ENCODE measurements around the gene TBPL1. TPM values are rescaled to one million over a fixed set of nuclear protein-coding genes. Genes with fewer than 3 reads are reported as not detected.

The TBPL1 gene
- total and polyA plus RNA-seq, 10 of the 15 experiments (the other 5 are each of a cell fraction or from before 2014, with no cell fraction given) = 34.6 to 71.2 (median 43.0) TPM

DNA sequence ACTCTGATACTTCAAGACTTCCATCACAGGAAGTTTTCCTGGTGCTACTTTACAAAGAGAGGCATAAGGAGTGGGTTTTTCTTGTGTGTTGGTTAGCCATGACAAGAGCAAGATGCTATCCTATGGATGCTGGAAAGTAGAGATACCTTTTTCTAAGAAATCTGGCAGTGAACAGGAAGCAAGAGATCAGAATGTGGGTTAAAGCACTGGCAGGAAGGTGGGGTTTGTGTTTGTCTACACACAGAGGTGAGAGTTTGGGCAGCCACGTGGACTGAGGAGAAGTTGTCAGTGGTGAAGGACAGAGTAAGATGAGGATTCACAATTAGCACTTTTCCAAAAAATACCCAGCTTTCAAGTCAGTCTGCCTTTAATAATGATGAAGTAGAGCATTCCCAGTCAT is 81.5 kb downstream of the TBPL1 start (continued):
- TF ChIP-seq TBL1XR1 (IDR thresholded peaks at IDR 0.05; ENCODE audit: low read depth, low read length) = no peak
- TF ChIP-seq POLR2AphosphoS2 (IDR thresholded peaks at IDR 0.05; ENCODE audit: low read depth, low read length) = no peak

DNA sequence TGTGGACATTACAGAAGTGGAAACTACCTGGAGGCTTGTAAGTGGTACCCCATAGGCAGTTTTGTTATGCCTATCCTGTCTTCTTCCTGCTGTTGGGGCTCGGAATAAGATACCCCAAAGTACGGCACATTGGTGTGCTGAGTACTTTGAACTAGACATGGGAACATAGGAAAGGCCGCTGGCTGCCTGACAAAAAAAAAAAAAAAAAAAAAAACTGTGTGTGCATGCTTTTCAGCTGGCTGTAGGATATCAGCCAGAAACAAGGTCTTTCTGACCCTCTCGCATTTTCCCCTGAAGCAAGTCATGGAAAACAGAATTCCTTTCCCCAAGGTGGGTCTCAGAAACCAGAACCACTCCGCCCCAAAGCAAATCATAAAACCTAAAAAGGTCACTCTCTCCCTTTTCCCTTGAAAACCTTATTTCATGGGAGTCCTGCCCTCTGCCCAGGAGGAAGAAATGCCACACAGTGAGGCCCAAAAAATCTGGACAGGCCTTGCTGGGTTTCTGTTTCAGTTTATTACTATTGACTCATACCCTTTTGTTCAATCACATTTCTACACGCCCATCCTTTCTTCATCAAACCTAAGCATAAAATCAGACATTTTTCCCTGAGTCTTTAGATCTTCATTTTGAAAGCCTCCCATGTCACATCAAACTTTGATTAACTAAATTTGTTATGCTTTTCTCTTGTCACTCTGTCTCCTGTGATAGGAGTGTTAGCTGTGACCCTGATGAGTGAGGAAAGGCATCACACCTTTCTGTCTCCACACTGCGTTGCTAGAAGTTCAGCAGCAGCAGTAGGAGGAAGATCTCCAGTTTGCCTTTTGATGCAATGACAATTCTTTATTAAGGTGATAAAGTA is 82.2 kb downstream of the TBPL1 start:
- POLR2A ChIA-PET = interaction anchor here (1.0 kb wide), 1 partner anchor 21 kb away, joined by 3 read pairs; no protein-coding TSS in a partner anchor
- in situ Hi-C loops (cut with MboI) = no loop called here

More for the DNA sequence above, 82.2 kb downstream of the TBPL1 start:
- FAIRE-seq (no peak), DNase-seq (ENCODE audit: low read depth, low spot score) (no peak), ATAC-seq (peak; percentile 63)
- H3K27me3 ChIP-seq (replicated peaks in 1 of 2; ENCODE audit: control insufficient read depth in 2 of 2, insufficient read depth in 2 of 2, low read length in 1 of 2) = no peaks in the 10 kb centered on the region
- ChIA-PET CTCF (interaction anchor here (0.9 kb wide), 1 partner anchor 25 kb away, joined by 3 read pairs; no protein-coding TSS in a partner anchor), SMC1A (ENCODE audit: uncharacterized antibody, unreplicated experiment) (interaction anchor here (0.7 to 1.4 kb wide), 2 partner anchors 28 to 55 kb away, joined by 3 to 7 read pairs; no protein-coding TSS in a partner anchor), RAD21 (ENCODE audit: unreplicated experiment) (interaction anchor here (1.1 kb wide), 1 partner anchor 62 kb away, joined by 3 read pairs; no protein-coding TSS in a partner anchor)
- no peaks in the 10 kb centered on the region for H3K79me2 ChIP-seq (ENCODE audit: control insufficient read depth, insufficient read depth, low read length)
- intact Hi-C loops (cut with micrococcal nuclease; ENCODE audit: unreplicated experiment) = no loop called here
- no peak overlapping the region for H3K4me3 ChIP-seq
- no peak overlapping the region for H3K4me2 ChIP-seq (ENCODE audit: control insufficient read depth, insufficient read depth)
- H3K27ac ChIP-seq (ENCODE audit: control insufficient read depth, insufficient read depth) = no peak overlapping the region
- TF ChIP-seq KDM1A (IDR thresholded peaks at IDR 0.05; ENCODE audit: borderline replicate concordance) (no peak), ZNF207 (IDR thresholded peaks at IDR 0.05; ENCODE audit: borderline replicate concordance) (no peak), SP1 (IDR thresholded peaks at IDR 0.05; ENCODE audit: low read depth, low read length) (no peak), ZNF217 (IDR thresholded peaks at IDR 0.05) (no peak), EZH2 (IDR thresholded peaks at IDR 0.05; ENCODE audit: borderline replicate concordance, control insufficient read depth, low read depth, low read length) (no peak), MAX (IDR thresholded peaks at IDR 0.05; ENCODE audit: low read depth, low read length) (no peak)
- TF ChIP-seq, protein P1, sequence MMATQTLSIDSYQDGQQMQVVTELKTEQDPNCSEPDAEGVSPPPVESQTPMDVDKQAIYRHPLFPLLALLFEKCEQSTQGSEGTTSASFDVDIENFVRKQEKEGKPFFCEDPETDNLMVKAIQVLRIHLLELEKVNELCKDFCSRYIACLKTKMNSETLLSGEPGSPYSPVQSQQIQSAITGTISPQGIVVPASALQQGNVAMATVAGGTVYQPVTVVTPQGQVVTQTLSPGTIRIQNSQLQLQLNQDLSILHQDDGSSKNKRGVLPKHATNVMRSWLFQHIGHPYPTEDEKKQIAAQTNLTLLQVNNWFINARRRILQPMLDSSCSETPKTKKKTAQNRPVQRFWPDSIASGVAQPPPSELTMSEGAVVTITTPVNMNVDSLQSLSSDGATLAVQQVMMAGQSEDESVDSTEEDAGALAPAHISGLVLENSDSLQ (IDR thresholded peaks at IDR 0.05) = no peak
- TF ChIP-seq, protein P2, sequence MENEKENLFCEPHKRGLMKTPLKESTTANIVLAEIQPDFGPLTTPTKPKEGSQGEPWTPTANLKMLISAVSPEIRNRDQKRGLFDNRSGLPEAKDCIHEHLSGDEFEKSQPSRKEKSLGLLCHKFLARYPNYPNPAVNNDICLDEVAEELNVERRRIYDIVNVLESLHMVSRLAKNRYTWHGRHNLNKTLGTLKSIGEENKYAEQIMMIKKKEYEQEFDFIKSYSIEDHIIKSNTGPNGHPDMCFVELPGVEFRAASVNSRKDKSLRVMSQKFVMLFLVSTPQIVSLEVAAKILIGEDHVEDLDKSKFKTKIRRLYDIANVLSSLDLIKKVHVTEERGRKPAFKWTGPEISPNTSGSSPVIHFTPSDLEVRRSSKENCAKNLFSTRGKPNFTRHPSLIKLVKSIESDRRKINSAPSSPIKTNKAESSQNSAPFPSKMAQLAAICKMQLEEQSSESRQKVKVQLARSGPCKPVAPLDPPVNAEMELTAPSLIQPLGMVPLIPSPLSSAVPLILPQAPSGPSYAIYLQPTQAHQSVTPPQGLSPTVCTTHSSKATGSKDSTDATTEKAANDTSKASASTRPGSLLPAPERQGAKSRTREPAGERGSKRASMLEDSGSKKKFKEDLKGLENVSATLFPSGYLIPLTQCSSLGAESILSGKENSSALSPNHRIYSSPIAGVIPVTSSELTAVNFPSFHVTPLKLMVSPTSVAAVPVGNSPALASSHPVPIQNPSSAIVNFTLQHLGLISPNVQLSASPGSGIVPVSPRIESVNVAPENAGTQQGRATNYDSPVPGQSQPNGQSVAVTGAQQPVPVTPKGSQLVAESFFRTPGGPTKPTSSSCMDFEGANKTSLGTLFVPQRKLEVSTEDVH (IDR thresholded peaks at IDR 0.05; ENCODE audit: low read depth, partially characterized antibody) = no peak
- no peaks in the 10 kb centered on the region for H3K4me1 ChIP-seq (ENCODE audit: control insufficient read depth, insufficient read depth, low read length)
- no peaks in the 10 kb centered on the region for H3K9me3 ChIP-seq (replicated peaks; ENCODE audit: control insufficient read depth, insufficient read depth, low read length)
- no peaks in the 10 kb centered on the region for H4K20me1 ChIP-seq (ENCODE audit: control insufficient read depth, insufficient read depth)
- BruUV-seq (replicated peaks) = no TSS peak
- 27% methylated on average over 6 of the region's 7 CpGs for WGBS (ENCODE audit: insufficient coverage, insufficient replicate concordance, low lambda C conversion rate, missing lambda C conversion rate)
- no peak overlapping the region for H3K9ac ChIP-seq (ENCODE audit: control insufficient read depth, insufficient read depth, low read length)
- no peak overlapping the region for H2AFZ ChIP-seq (ENCODE audit: control insufficient read depth, low read depth, low read length)
- H3K36me3 ChIP-seq (ENCODE audit: control insufficient read depth in 2 of 2, insufficient read depth in 2 of 2, low read length in 1 of 2) = no peaks in the 10 kb centered on the region
